Type B pancreatic cell (in vitro differentiated cells): Measurements from ENCODE around the gene HOXA4. TPM values are rescaled to one million over a fixed set of nuclear protein-coding genes. Genes with fewer than 3 reads are reported as not detected.

ENCODE experiments used
- DNase-seq: peaks from one replicate; pipeline ENCODE4 v3.0.0; 2021; ENCODE audit warnings: mixed read lengths; ENCODE audit not compliant: unreplicated experiment; ENCODE audit errors: extremely low spot score
- H3K27ac Mint-ChIP-seq: 2 replicates; pipeline ENCODE4 v1.8.0; 2021; ENCODE audit warnings: mild to moderate bottlenecking, mixed read lengths
- H3K27me3 Mint-ChIP-seq: 2 replicates; pipeline ENCODE4 v1.8.0; 2021; ENCODE audit warnings: mixed read lengths
- H3K36me3 Mint-ChIP-seq: 2 replicates; pipeline ENCODE4 v1.8.0; 2021; ENCODE audit warnings: mixed read lengths
- H3K4me1 Mint-ChIP-seq: one replicate; pipeline ENCODE4 v1.8.0; 2021; ENCODE audit warnings: mixed read lengths; ENCODE audit not compliant: unreplicated experiment
- H3K4me3 Mint-ChIP-seq: 2 replicates; pipeline ENCODE4 v1.8.0; 2021; ENCODE audit warnings: mild to moderate bottlenecking, mixed read lengths
- H3K9me3 Mint-ChIP-seq: 2 replicates; pipeline ENCODE4 v1.8.0; 2021; ENCODE audit warnings: mixed read lengths
- total RNA-seq: library from RNA; stranded (reverse); gene quantifications from 2 replicates; pipeline ENCODE4 v1.2.1, GENCODE V29; 2021; ENCODE audit warnings: low replicate concordance
- TF ChIP-seq, protein P1 (sequence below): fragments of 200-600 bp; sonication (generic); conservative IDR thresholded peaks from 2 replicates; pipeline ENCODE4 v1.5.0; 2021; ENCODE audit warnings: antibody characterized with exemption, mild to moderate bottlenecking

Gene HOXA4
- total RNA-seq, 1 donor from 2014 or later, result 28.5 TPM

DNA sequence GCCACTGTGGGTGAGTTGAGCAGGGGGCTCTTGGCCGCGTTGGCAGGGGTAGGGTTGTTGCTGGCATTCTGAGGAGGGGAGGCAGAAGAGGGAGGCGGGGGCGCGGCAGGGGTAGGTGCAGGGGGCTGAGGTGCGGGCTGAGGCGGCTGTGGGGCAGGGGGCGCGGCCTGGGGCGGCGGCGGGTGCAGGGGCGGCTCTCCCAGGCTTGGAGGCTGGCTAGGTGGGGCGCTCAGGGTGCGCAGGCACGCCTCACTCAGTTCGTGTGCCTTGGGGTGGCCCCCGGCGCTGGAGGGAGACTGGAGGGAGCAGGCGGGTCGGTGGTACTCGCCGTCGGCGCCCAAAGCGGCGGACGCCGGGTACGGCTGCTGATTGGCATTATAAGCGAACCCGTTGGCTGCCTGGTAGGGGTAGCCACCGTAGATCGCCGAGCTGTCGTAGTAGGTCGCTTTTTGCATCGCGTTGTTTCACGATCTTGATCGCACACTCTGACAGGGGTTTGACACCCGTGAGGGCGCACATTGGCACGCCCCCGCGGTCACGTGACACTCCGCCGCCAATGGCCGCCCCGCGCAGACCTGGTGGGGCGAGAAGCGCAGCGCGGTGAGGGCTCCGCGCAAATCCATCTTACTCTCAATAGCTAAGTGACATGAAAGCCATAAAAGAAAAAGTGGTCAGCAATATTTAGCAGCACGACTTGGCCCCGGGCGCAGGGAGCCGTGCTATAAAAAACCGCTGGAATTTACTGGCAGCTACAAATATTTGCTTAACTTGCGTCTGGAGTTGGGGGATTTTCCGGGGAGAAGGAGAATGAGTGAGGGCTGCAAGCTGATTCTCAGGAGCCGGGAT, 20.1 kb downstream of the HOXA4 start:
- Mint-ChIP-seq H3K27ac (peak overlapping the region; percentile 97), H3K27me3 (peaks cover 57% of the 10 kb centered on the region), H3K36me3 (peaks cover 46% of the 10 kb centered on the region)

DNA sequence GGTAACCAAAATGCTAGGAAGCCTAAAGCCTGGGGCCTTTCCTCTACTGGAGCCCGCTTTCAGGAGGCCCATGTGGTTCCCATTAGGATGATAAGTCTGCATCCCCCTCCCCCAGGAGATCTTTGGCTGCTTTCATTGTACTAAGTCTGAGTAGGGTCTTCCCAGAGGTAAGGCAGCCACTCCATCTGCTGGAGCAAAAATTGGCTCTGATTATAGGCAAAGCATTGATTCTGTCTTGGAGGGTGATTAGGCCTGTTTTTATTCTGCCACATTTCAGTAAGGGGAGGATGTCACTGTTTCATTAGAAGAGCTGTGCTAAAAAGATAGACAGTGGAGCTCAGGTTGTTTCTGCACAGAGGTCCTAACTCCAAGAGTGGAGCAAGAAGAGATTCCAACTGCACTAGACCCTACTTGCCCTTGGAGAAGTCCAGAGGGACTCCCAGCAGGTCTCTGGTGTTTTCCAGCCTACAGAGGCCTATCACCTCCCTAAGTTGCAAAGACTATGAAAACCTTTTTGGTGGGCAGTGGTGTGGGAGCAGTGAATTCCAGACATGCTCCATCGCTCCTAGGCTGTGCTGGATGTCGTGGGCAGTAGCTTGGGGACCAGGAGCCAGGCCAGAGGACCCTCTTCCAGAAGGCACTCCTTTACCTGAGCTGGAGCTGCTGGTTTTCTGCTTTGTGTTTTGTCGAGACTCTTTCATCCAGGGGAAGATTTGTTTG, 20.9 kb downstream of the HOXA4 start:
- no peak for DNase-seq
- H3K27me3 Mint-ChIP-seq, result peaks cover 56% of the 10 kb centered on the region
- peaks cover 43% of the 10 kb centered on the region for H3K4me1 Mint-ChIP-seq
- H3K27ac Mint-ChIP-seq, result peak overlapping the region; percentile 97
- TF ChIP-seq, protein P1, sequence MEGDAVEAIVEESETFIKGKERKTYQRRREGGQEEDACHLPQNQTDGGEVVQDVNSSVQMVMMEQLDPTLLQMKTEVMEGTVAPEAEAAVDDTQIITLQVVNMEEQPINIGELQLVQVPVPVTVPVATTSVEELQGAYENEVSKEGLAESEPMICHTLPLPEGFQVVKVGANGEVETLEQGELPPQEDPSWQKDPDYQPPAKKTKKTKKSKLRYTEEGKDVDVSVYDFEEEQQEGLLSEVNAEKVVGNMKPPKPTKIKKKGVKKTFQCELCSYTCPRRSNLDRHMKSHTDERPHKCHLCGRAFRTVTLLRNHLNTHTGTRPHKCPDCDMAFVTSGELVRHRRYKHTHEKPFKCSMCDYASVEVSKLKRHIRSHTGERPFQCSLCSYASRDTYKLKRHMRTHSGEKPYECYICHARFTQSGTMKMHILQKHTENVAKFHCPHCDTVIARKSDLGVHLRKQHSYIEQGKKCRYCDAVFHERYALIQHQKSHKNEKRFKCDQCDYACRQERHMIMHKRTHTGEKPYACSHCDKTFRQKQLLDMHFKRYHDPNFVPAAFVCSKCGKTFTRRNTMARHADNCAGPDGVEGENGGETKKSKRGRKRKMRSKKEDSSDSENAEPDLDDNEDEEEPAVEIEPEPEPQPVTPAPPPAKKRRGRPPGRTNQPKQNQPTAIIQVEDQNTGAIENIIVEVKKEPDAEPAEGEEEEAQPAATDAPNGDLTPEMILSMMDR, result no peak
- no peaks in the 10 kb centered on the region for H3K9me3 Mint-ChIP-seq
- H3K4me3 Mint-ChIP-seq, result peak overlapping the region; percentile 97
- H3K36me3 Mint-ChIP-seq, result peaks cover 40% of the 10 kb centered on the region

More for the DNA sequence above, 20.1 kb downstream of the HOXA4 start:
- peaks cover 36% of the 10 kb centered on the region for H3K4me1 Mint-ChIP-seq
- TF ChIP-seq, protein P1, result no peak
- peak; percentile 95 for DNase-seq
- no peaks in the 10 kb centered on the region for H3K9me3 Mint-ChIP-seq
- H3K4me3 Mint-ChIP-seq, result peak overlapping the region; percentile 97

GRCh38 chr7:27108390-27109127, 22.0 kb downstream of the HOXA4 start:
- Mint-ChIP-seq H3K4me3 (peak overlapping the region; percentile 97), H3K27me3 (peaks cover 61% of the 10 kb centered on the region), H3K4me1 (peaks cover 54% of the 10 kb centered on the region), H3K9me3 (no peaks in the 10 kb centered on the region), H3K36me3 (peaks cover 37% of the 10 kb centered on the region), H3K27ac (peak overlapping the region; percentile 97)
- TF ChIP-seq, protein P1, result peak; percentile 44
- DNase-seq, result peak; percentile 81

GRCh38 chr7:27107391-27108381, 22.9 kb downstream of the HOXA4 start:
- DNase-seq, result no peak
- H3K27me3 Mint-ChIP-seq, result peaks cover 66% of the 10 kb centered on the region
- peak overlapping the region; percentile 97 for H3K27ac Mint-ChIP-seq
- H3K4me3 Mint-ChIP-seq, result peak overlapping the region; percentile 97
- peaks cover 32% of the 10 kb centered on the region for H3K36me3 Mint-ChIP-seq
- TF ChIP-seq, protein P1, result no peak
- peaks cover 61% of the 10 kb centered on the region for H3K4me1 Mint-ChIP-seq
- no peaks in the 10 kb centered on the region for H3K9me3 Mint-ChIP-seq
